GM19099 (cell line): Measurements from ENCODE around the gene ZNF827.

ENCODE experiments used
- POLR2A ChIP-seq: IDR thresholded peaks from 3 replicates; pipeline ENCODE4 v1.6.1; 2011; ENCODE audit warnings: low read depth; ENCODE audit not compliant: insufficient read length; ENCODE audit errors: extremely low read depth

The ZNF827 gene

DNA sequence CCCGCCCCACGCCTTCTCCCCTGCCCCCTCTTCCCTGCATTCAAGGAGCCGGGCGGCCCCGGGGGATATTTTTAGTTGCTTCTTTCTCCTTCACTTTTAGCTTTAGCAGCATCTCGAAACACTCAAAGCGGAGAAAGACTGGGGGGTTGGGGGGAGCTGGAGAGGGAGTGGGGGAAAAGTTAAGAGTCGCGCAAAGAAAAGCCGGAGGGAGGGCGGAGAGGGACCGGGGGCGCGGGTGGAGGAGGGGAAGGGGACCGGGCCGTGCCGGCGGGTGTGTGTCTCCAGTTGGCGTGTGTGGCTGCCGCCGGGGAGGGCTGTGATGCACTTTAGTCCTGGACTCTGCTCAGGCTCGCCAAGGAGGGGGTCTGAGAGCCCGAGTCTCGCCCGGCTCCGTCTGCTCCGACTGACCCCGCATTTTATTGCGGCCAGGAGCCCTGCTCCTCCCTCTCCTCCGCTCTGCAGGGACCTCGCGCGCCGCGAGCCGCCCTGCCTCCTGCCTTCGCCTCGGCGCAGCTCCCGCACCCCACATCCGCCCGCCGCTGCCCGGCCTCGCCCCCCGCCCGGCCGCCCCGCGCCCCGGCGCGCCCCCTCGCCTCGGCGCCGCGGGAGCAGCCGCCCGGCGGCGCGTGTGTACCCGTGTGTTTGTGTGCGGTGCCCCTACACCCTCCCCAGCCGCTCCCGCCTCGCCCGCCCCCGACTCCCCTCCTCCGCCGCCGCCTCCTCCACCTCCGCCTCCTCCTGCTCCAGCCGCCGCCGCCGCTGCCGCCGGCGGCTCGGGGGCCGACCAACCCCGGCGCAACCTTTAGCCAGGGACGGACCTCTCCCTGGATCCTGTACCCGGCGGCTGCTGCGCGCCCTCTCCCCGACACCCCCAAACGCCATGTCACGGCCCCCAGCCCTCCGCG lies 1.4 kb downstream of the ZNF827 start:
- TF ChIP-seq POLR2A, result peak; percentile 51

DNA sequence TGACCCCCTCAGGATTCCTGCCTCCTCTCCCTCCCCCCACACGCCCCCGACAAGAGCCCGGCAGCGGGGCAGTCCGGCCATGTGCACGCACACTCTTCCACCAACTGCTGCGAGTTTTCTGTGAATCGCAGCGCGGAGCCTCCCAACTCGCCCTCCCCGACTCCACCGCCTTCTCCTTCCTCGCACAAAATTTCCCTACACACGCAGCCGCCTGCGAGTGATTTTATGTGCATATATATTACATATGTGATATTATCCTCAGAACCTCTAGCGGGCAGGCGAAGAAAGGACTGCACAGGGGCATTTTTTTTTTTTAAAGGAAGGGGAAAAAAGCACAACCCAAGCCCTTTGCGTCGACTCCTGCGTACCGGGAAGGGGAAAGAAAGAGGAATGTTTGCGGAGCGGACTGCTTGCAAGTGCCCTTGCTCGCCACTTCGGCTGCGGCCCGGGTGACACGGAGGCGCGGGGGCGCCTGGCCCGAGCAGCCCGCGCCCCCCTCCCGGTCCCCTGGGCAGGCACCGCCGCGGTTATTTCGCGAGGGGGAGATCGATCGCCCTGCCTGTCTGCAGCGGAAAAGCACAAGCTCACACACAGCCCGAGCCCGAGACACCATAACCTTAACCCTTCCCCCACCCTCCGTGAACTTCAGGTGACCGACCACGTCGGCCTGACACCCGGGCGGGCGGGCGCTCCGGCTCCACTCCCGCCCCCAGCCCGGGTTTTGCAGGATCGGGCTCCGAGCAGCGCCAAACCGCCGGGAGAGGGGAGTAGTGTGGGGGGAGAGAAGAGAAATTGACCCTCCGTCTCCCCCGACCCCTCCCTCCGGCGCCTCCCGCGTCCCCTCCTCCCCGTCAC lies 2.3 kb downstream of the ZNF827 start:
- peak; percentile 48 for TF ChIP-seq POLR2A

DNA sequence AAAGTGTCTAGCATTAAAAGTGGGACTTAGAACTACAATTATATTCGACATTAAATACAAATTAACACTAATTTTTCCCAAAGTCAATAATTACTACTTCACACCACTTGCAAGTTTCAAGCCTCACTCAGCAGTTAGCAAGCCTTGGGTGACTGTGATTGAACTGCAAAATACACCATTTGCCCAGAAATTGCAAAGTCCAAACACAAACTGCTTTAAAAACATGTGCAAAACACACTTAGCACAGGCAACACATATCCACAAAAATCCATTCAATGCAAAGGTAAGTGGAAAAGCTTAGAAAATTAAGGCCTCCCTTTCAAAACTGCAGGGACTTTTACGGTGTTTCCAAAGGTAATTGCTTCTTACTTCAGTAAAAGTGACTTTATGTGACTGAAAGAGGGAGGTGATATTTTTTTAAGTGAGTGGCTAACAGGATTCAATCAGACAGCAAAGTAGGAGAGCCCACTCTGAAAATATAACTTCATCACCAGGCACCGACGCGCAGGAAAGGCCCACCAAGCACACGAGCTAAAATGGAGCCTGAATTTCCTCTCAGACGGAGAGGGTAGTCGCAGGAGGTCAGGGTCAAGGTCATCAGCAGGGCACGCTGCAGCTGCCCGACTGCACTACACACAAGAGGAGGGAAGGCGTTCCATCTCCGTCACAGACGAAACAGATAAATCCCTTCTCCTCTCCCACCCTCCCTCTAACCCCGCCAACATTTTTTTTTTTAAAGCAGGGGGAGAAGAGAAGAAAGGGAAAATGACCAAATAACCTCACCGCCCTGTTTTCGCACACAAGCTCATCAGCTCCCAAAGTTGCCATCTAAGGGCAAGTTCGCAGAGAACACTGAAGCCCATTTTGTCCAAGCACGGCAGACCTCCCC lies 3.1 kb downstream of the ZNF827 start:
- peak; percentile 43 for TF ChIP-seq POLR2A

DNA sequence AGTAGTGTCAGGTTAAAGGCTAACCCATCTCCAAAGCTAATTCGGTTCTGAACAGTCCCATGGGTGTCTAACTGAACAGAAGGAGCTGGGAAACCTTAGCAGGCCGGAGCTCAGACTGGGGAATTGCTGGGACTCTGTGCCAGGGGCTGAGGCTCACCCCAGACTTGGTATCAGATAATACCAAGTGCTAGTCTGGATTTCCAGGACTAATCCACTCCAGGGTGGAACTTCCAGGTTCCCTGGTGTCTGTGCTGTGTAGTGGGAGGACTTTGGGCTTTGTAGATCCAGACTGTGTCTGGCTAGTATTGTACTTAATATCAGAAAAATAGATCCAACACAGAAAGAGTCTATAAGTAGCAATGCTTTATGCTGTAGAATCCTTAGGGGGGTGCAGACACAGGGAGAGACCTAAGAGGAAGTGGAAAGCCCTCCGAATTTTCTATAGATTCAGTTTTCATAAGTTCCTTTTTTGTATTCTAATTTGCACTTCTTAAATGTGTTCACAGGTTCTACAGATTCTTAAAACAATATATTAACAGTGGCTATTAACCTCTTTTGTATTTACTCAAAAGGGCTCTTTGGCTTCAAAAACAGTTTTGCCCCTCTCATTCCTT lies 4.1 kb downstream of the ZNF827 start:
- TF ChIP-seq POLR2A, result no peak

DNA sequence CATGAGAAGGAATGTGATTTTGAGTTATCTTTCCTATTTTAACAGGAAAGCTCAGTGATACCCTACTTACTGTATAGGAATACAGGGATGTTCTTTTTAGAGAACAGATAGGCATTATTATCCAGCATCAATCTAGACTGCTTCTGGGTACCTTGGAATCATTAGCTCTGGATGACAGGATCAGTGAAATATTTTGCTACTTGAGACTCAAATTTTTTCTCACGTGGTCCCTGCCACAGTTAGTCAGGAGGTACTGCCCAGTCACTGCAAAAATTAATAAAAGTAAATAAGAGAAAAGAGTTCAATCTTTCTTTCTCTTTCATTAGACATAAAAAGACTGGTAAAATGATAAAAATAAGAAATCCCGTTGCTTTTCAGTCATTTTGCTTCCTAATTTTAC lies 5.5 kb downstream of the ZNF827 start:
- TF ChIP-seq POLR2A, result no peak

DNA sequence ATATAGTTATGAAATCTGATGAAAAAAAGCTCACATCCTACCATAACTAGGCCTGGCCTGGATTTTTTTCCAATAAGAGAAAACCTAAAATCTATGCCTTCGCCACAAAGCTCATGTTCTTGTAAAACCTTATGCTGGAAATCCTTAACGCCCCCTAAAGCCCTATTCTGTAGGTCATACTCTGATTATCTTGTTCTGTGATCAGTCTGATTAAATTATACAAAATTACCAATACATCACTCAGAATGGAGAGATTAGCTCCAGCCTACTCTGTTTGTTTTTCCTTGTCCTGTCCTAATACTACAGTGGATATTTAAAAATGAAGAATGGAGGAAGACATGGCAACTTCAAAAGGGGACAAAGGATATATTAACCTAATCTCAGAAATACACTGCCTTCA lies 7.2 kb downstream of the ZNF827 start:
- TF ChIP-seq POLR2A, result no peak

DNA sequence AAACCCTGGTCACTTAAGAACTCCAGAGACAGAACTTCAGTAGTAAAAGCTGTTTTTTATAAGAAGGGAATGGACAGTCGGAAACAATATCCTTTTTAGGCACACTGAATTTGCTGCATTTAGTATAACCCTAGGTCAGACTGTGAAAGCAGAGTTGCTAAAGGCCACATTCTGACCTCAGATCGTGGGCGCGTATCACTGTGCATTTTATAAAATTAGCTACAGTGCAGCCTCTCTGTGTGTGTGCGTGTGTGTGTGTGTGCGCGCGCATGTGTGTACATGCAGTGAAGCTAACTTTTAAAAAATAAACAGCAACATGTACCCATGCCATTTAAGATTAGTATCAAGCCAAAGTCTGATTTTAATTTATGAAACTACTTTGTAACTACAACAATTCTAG lies 8.0 kb downstream of the ZNF827 start:
- TF ChIP-seq POLR2A, result no peak

DNA sequence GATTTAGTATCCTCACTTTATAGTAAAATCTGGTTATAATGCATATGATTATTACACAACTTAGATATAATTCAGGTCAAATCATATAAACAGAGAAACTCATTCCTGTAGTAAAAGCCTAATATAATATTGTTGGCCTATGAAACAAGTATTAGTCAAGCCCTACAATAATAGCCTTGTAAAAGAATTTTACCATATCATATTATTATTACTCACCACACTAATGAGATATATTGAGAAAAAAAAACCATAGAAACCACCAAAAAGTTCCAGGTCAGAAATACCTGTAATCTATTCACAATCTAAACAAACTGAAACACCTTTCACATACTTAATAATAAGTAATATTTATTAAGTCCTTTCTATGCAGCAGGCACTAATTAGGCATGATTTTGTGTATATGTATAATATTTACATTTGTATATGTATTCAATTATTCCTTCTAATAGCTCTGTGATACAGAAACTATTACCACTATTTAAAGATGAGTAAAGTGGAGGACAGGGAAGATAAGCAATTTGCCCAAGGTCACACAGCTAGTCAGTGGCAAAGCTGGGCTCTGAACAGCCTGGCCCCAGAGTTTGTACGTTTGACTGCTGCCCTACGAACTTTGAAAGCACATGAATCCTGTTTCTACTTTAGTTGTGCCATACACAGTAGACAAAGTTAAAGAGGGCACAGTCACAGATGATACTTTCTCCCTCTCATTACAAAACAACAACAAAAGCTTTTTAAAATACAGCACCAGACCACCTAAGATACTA lies 9.0 kb downstream of the ZNF827 start:
- no peak for TF ChIP-seq POLR2A

DNA sequence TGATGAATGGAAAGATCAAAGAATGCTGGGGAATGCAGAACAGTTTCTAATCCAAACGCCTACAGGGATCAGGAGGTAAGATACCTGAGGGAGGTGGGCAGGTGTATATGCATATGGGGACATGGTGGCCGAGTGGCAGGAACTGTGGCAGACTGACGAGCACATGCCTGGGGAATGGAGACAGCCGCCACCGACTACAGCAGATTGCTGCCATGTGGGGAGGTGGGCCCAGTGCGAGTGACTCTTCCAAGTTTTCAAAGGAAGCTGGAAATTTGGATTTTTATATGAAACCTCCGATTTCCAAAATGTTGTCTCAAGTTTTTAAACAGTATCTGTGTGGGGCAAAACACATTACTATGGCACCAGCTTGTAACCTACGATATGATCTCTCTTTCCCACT lies 9.9 kb downstream of the ZNF827 start:
- TF ChIP-seq POLR2A, result no peak

DNA sequence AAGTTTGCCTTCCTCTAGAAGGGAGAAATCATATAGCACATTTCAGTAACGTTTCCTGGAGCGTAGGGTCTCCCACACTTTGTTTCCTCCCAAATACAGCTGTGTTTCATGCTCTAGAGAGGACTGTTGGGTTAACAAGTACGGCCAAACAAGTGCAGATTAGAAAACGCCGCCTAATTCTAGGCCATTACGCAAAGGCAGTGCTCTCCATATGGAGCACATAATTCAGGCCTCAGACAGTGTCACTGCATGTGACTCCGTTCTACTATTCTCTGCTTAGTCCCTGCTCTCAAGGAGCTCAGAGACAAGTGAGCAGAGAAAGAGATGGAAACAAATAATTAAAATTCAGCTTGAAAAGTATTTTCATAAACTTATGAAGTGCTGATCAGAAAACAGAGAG lies 11.6 kb downstream of the ZNF827 start:
- no peak for TF ChIP-seq POLR2A

DNA sequence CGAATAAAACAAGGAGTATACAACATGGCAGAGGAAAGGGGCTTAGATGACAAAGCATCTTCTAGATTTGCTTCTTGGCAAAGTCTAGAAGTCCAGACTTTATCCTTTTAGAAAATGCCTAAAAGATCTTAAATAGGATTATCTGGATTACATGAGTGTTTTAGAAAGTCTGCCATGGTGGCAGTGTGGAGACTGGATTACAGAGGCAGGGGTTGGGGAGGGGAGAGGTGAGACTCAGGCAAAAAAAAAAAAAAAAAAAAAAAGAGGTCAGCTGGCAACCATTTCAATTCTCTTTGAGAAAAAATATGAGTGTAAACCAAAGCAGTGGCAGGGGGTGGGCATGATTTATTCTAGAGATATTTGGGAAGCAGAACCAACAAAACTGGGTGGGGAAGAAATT lies 17.4 kb downstream of the ZNF827 start:
- TF ChIP-seq POLR2A, result no peak

DNA sequence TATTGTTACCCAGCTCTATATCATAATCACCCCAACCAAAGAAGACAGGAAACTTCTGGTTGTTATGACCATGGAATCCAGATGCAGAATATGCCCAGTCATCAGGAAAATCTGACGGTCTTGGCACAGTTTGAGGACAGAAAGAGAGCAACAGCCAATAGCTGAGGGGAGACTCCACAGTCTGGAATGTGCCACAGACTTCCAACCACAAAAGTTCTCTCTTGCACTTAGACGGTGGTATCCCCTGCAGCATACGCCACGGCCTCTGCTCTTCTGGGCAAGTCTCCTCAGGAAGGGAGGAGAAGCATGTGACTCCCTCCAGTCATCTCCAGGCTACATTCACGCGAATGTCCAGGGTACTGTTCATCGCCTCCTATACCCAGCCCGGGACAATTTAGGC lies 18.4 kb downstream of the ZNF827 start:
- no peak for TF ChIP-seq POLR2A

DNA sequence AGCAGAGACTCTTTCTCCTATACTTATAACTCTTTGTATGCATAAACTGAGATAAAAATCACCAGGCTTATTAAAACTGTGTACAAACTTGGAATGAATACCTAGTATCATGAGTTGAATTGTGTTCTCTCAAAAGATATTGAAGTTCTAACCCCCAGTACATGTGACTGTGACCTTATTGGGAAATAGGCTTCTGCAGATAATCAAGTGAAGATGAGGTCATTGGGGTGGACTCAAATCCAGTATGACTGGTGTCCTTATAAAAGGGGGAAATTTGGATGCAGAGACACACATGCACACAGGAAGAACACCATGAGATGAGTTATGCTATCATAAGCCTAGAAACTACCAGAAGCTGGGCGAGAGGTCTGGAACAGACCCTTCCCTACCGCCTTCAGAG lies 26.2 kb downstream of the ZNF827 start:
- TF ChIP-seq POLR2A, result no peak

DNA sequence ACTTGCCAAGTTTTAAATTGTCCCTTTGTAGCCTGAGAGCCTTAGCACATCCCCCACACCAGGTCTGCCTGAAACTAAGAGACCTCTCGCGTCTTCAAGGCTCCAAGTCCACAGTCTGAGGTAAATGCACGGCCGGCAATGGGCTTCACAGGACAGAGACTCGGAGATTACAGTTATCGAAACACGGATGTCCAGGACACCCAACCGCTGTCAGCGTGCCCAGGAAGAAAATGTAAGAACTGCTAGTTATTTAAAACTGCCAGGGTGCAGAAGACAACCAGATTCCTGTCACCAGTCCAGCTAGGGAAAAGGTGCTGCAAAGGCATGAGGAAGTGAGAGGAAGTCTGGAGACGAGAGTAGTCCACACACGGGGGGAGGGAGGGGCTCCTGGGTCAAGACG lies 28.9 kb downstream of the ZNF827 start:
- TF ChIP-seq POLR2A, result no peak
